Measurements from ENCODE around the gene RPL28. TPM values are rescaled to one million over a fixed set of nuclear protein-coding genes. Genes with fewer than 3 reads are reported as not detected.

The RPL28 gene
- total RNA-seq, 2 donors from 2014 or later, result 113 to 268 TPM

GRCh38 chr19:55384131-55384919 lies 1.4 kb upstream of the RPL28 start, which contains the start of gene TMEM238:
Gene TMEM238 (minus strand): TSS chr19:55384292. CDS start chr19:55384259, 33 bp downstream.
- Histone ChIP-seq H3K27me3 (no peaks in the 10 kb centered on the region), H3K4me3 (peak within 1 kb of the TSS in 1 of 2 donors; percentile 9), H3K36me3 (replicated peaks in 1 of 2; ENCODE audit: insufficient read depth in 1 of 2, low read depth in 2 of 2) (peaks cover 0 to 6% of the 10 kb centered on the region in 2 donors), H3K9me3 (no peaks in the 10 kb centered on the region), H3K27ac (peak within 1 kb of the TSS; percentile 84 to 96 (median 94)), H3K4me1 (peaks cover 54% of the 10 kb centered on the region)
- TF ChIP-seq, protein P1, sequence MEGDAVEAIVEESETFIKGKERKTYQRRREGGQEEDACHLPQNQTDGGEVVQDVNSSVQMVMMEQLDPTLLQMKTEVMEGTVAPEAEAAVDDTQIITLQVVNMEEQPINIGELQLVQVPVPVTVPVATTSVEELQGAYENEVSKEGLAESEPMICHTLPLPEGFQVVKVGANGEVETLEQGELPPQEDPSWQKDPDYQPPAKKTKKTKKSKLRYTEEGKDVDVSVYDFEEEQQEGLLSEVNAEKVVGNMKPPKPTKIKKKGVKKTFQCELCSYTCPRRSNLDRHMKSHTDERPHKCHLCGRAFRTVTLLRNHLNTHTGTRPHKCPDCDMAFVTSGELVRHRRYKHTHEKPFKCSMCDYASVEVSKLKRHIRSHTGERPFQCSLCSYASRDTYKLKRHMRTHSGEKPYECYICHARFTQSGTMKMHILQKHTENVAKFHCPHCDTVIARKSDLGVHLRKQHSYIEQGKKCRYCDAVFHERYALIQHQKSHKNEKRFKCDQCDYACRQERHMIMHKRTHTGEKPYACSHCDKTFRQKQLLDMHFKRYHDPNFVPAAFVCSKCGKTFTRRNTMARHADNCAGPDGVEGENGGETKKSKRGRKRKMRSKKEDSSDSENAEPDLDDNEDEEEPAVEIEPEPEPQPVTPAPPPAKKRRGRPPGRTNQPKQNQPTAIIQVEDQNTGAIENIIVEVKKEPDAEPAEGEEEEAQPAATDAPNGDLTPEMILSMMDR (IDR thresholded peaks at IDR 0.05), result no peak
- peak; percentile 20 to 61 (median 52) for TF ChIP-seq POLR2A (IDR thresholded peaks at IDR 0.05)
- ATAC-seq, result peak; percentile 39
- DNase-seq, result peak; percentile 69 to 78 (median 74)
- intact Hi-C loops (cut with DNase I), result loop anchor here (10.0 kb wide), 1 partner anchor 80 kb away; no protein-coding TSS in a partner anchor
- WGBS, 2 donors, result 11 to 43% methylated on average over 8 to 55 of the region's 72 CpGs

GRCh38 chr19:55384920-55385723 lies 610 bp upstream of the RPL28 start:
- ATAC-seq (peak; percentile 85), DNase-seq (peak; percentile 92 to 97 (median 95))
- WGBS, 2 donors, result 1 to 3% methylated on average over 22 to 34 of the region's 34 CpGs
- H3K36me3 ChIP-seq (replicated peaks in 1 of 2; ENCODE audit: insufficient read depth in 1 of 2, low read depth in 2 of 2), result peaks cover 0 to 8% of the 10 kb centered on the region in 2 donors
- H3K4me1 ChIP-seq, result peaks cover 54% of the 10 kb centered on the region
- intact Hi-C loops (cut with DNase I), result loop anchor here (10.0 kb wide), 1 partner anchor 80 kb away; no protein-coding TSS in a partner anchor
- H3K4me3 ChIP-seq, result no peak overlapping the region
- H3K27me3 ChIP-seq, result no peaks in the 10 kb centered on the region
- TF ChIP-seq POLR2A (IDR thresholded peaks at IDR 0.05), result no peak
- TF ChIP-seq, protein P1 (IDR thresholded peaks at IDR 0.05), result no peak
- H3K27ac ChIP-seq, result peak overlapping the region; percentile 84 to 96 (median 94)
- no peaks in the 10 kb centered on the region for H3K9me3 ChIP-seq

GRCh38 chr19:55386493-55386971 lies 800 bp downstream of the RPL28 start:
- intact Hi-C loops (cut with DNase I), result loop anchor here (10.0 kb wide), 1 partner anchor 82 kb away; no protein-coding TSS in a partner anchor
- H3K27me3 ChIP-seq, result no peaks in the 10 kb centered on the region
- H3K4me3 ChIP-seq, result peak overlapping the region; percentile 84 to 98
- H3K4me1 ChIP-seq, result peaks cover 54% of the 10 kb centered on the region
- TF ChIP-seq, protein P1 (IDR thresholded peaks at IDR 0.05), result no peak
- TF ChIP-seq POLR2A (IDR thresholded peaks at IDR 0.05), result no peak
- WGBS, 2 donors, result 0 to 2% methylated on average over 14 to 33 of the region's 33 CpGs
- no peaks in the 10 kb centered on the region for H3K9me3 ChIP-seq
- ATAC-seq (no peak), DNase-seq (no peak)
- peak overlapping the region in 3 of 4 donors; percentile 92 to 96 (median 95) for H3K27ac ChIP-seq
- H3K36me3 ChIP-seq (replicated peaks in 1 of 2; ENCODE audit: insufficient read depth in 1 of 2, low read depth in 2 of 2), result peaks cover 0 to 8% of the 10 kb centered on the region in 2 donors

DNA sequence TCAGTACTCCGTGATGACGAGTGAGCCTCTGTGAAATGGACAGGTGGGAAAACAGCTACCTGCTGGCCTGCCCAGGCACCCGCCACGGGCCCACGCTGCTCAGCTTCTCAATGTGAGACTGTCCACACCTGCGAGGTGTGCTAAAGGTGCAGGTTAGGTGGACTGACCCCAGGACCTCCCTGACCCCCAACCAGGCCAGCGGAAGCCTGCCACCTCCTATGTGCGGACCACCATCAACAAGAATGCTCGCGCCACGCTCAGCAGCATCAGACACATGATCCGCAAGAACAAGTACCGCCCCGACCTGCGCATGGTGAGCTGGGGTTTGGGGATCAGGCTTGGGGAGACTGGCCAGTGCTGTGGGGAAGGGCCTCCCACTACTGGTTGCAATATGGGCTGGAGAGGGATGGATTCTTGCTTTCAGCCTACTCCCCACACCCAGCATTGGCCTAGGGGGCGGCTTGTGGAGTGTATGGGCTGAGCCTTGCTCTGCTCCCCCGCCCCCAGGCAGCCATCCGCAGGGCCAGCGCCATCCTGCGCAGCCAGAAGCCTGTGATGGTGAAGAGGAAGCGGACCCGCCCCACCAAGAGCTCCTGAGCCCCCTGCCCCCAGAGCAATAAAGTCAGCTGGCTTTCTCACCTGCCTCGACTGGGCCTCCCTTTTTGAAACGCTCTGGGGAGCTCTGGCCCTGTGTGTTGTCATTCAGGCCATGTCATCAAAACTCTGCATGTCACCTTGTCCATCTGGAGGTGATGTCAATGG lies 2.2 kb downstream of the RPL28 start:
- H3K4me1 ChIP-seq, result peaks cover 43% of the 10 kb centered on the region
- peaks cover 0 to 8% of the 10 kb centered on the region in 2 donors for H3K36me3 ChIP-seq (replicated peaks in 1 of 2; ENCODE audit: insufficient read depth in 1 of 2, low read depth in 2 of 2)
- ATAC-seq (no peak), DNase-seq (no peak)
- 54 to 72% methylated on average over 13 to 22 of the region's 24 CpGs for WGBS, 2 donors
- no peaks in the 10 kb centered on the region for H3K9me3 ChIP-seq
- TF ChIP-seq POLR2A (IDR thresholded peaks at IDR 0.05), result no peak
- TF ChIP-seq, protein P1 (IDR thresholded peaks at IDR 0.05), result no peak
- intact Hi-C loops (cut with DNase I), result loop anchor here (10.0 kb wide), 1 partner anchor 83 kb away; no protein-coding TSS in a partner anchor
- no peak overlapping the region for H3K4me3 ChIP-seq
- no peaks in the 10 kb centered on the region for H3K27me3 ChIP-seq
- H3K27ac ChIP-seq, result no peak overlapping the region
